Measurements from ENCODE around the gene GNL2.
"Not testable (repeated sequence)": the region's sequence is repeated elsewhere in the genome, so short reads cannot be mapped to it uniquely, and the experiment has no call there.

GNL2 gene

DNA sequence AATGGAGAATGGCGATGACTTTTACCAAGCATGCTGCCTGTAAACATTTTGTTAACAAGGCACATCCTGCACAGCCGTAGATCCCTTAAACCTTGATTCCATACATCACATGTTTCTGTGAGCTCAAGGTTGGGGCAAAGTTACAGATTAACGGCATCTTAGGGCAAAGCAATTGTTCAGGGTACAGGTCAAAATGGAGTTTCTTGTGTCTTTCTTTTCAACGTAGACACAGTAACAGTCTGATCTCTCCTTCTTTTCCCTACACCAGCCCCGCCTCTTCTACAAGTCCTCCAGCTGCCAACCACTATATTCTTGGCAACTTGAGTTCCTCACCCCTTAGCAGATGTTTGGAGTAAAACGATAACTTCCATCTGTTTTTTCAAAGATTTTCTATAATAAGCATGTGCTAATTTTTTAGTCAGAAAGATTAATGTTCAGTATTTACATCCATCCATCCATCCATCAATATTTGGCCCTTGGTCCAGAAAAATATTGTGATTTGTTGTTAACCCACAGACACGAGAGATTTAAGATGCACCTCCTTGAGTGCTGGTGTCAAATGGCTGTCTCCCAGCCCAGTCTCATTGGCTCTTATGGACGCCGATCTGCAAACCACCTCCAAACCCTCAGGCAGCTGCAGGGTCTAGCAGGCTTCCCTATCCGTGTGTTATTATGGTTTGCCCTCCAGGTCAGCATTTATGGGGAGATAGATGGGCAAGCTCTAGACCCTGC lies 35.2 kb downstream of the GNL2 start:
- in situ Hi-C loops (cut with MboI; ENCODE audit: low sequenced_read_pairs) = no loop called here

DNA sequence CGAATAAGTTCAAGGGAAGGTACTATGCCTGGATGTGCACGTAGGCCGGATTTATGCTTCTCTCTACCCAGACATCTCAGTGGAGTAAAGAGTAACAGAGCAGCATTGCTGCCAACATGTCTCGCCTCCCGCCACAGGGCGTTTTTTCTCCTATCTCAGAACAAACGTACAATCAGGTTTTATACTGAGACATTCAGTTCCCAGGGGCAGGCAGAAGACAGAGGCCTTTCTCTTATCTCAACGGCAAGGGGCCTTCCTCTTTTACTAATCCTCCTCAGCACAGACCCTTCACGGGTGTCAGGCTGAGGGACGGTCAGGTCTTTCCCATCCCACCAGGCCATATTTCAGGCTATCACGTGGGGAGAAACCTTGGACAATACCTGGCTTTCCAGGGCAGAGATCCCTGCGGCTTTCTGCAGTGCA lies 35.8 kb downstream of the GNL2 start:
- in situ Hi-C loops (cut with MboI; ENCODE audit: low sequenced_read_pairs) = not testable (repeated sequence)

DNA sequence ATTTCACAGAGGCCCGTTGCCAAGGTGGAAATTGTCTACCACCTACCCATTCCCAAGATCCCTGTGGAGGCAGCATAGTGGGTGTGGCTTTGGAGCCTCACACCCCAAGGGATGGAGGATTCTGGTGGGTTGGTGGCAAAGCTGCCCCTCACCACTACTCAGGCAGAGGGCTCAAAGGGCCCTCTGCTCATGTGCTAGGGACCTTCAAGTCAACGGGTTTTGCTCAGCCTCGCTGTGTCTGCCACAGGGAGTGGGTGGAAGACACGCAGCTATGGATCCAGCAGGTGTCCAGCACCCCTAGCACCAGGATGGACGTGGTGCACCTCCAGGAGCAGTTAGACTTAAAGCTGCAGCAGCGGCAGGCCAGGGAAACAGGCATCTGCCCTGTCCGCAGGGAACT lies 36.7 kb downstream of the GNL2 start:
- in situ Hi-C loops (cut with MboI; ENCODE audit: low sequenced_read_pairs) = no loop called here

DNA sequence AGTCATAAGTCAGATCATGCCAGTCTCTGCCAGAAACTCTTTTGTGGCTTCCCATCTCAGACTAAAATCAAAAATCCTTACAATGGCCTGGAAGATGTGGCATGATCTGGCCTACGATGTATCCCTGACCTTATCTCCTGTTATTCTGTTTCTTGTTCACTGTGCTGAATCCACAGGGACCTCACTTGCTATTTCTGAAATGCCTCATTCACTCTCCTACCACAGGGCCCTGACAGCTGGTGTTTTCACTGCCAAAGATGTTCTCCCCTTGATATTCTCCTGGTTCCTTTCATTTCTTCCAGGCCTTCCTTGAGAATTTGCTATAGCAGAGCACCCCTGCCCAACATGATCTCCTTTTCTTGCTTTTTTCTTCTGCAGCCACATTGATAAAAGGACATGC lies 37.3 kb downstream of the GNL2 start:
- in situ Hi-C loops (cut with MboI; ENCODE audit: low sequenced_read_pairs) = no loop called here

DNA sequence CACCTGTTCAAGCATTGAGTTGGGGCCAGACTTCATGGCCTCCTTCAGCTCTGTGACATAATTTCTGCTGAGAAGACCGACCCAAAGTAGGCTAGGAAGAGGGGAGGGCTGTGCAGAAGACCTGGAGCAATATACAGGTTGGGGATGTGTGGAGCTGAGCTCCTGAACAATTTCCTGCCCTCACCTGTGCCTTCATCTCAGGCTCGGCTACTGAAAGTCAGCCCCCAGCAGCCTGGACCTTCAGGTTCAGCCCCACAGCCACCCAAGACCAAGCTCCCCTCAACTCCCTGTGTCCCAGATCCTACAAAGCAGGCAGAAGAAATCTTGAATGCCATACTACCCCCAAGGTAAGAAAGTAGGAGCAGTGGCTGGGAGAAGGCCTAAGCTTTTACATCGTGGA lies 38.3 kb downstream of the GNL2 start:
- in situ Hi-C loops (cut with MboI; ENCODE audit: low sequenced_read_pairs) = no loop called here

DNA sequence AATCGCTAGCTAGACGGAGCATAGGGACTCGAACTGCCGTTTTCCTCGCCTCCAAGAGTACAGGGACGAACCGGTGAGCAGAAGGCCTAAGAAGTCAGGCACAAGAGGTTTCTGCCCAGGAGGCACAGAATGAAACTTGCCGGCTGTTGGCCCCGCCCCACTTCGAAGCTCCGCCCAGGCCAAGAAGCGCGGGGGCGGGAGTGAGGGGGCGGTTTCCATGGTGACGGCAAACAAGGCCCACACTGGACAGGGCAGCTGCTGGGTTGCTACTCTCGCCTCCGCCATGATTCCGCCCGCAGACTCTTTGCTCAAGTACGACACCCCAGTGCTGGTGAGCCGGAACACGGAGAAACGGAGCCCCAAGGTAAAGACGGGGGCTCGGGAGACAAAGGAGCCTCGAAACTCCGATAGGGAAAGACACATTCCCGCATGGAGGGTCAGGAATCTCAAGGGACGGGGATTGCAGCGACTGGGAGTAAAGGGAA lies 39.0 kb downstream of the GNL2 start, which contains the start of gene DNALI1:
Gene DNALI1, plus strand, starts transcription at position 229 of the 485 bp plus-strand sequence. Its CDS starts 55 bp downstream, at position 284.
- in situ Hi-C loops (cut with MboI; ENCODE audit: low sequenced_read_pairs) = no loop called here

DNA sequence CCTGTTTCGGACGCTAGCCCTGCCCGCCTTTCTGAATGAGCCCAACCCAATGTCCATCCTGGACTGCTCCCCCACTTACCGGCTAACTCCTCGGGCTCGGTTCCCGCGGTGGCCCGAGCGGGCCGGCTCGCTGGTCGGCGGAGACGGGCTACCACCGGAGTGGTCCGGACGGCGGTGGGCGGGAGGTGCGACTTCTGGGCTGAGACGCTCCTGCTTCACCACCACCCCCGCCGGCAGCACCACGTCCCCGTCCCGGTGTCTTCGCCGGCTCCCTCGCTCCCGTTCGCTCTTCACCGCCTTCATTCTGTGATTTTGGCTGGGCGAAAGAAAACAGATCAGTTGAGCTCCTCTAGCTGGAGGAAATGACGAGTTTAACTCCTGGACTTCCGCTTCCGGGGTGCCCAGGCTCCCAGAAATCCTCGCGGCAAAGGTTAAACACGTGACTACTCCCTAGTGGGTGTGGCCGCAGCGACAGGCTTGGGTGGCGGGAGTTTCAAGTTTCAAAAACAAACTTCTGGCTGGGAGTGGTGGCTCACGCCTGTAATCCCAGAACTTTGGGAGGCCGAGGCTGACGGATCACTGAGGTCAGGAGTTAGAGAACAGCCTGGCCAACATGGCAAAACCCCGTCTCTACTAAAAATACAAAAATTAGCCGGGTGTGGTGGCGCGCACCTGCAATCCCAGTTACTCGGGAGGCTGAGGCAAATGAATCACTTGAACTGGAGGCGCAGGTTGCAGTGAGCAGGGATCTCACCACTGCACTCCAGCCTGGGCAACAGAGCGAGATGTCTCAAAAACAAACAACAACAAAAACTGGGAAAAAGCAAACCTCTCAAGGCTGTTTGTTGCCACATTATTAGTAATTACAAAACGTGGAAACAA lies 41.6 kb downstream of the GNL2 start, which contains the start of gene SNIP1:
Gene SNIP1, minus strand, starts transcription at position 367 of the 882 bp plus-strand sequence. Its CDS starts 64 bp downstream, at position 303.
- in situ Hi-C loops (cut with MboI; ENCODE audit: low sequenced_read_pairs) = no loop called here

DNA sequence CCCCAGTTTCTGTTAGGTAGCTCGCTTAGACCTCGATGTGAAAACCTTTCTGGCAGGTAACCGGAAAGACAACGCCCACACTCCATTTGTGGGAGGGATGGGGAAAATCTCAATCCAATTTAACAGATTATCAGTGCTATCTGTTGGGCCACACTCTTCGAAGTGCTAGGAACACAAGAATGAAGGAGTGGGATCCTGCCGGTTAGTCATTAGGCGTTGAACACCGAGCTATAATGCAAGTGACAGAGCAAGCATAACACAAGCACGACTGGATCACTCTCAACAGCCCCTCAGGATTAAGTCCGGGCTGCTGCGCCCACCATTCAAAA lies 42.2 kb downstream of the GNL2 start:
- in situ Hi-C loops (cut with MboI; ENCODE audit: low sequenced_read_pairs) = no loop called here

DNA sequence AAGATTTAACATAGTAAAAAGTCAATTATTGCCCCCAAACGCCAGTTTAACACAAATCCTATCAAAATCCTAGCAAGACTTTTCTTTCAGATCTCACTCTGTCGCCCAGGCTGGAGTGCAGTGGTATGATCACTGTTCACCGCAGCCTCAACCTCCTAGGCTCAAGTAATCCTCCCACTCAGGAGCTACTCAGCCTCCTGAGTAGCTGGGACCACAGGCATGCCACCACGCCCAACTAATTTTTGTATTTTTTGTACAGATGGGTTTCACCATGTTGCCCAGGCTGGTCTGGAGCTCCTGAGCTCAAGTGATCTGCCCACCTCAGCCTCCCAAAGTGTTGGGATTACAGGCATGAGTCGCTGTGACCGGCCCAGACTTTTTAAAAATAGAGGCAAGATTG lies 46.4 kb downstream of the GNL2 start:
- in situ Hi-C loops (cut with MboI; ENCODE audit: low sequenced_read_pairs) = no loop called here

DNA sequence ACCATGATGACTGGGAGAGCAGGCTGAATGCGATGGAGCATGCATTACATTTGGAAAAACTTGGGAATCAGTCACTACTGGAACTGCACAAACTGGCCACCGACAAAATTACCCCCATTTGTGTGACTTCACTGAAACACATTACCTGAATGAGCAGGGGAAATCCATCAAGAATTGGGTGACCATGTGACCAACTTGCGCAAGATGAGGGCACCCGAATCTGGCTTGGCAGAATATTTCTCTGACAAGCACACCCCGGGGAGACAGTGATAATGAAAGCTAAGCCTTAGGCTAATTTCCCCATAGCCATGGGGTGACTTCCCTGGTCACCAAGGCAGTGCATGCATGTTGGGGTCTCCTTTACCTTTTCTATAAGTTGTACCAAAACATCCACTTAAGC lies 50.7 kb downstream of the GNL2 start:
- in situ Hi-C loops (cut with MboI; ENCODE audit: low sequenced_read_pairs) = no loop called here

DNA sequence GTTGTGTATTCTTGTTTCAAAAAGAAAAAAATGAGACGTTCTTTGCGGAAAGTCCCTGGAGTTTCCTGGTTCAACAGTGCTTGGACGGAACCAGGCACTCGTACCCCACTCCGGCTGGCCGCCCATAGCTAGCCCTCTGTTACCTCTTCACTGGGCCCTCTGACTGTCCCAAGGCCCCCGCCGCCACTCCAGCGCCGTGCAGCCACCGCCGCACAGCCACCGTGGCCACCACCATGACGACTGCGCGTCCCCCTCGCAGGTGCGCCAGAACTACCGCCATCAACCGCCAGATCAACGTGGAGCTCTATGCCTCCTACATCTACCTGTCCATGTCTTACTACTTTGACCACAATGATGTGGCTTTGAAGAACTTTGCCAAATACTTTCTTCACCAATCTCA lies 51.2 kb downstream of the GNL2 start:
- in situ Hi-C loops (cut with MboI; ENCODE audit: low sequenced_read_pairs) = no loop called here

DNA sequence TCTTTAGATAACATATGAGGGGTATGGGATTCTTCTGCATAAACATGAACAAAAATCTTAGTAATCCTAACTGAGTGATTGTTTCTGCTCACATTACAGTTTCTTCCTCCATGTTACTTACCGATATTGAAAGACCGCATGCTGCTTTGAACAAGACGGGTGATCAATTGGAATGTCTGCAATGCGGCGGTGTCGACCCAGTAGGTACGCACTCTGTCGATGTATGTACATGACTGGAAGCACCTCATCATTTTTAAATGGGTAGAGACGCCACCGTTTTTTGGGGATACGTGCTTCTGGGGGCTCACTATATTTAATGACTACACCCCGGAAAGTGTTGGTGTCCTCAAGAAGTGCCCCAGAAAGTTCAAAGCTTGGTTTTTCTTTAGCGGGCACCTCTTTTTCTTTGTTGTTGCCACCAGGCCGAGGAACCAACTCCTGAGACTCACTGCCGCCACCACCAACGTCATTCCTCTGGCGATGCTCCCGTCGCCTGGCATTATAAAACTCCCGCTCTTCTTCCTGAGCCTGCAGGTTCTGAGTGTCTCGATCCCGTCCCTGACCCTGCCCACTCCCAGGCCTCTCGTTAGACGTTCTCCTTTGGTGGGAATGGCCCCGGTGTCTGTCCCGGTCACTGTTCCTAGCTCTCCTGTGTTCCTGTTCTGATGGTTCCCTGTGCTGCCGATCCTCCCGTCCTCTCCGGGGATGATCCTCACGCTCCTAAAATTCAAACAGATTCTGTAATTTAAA lies 55.5 kb downstream of the GNL2 start:
- in situ Hi-C loops (cut with MboI; ENCODE audit: low sequenced_read_pairs) = no loop called here

DNA sequence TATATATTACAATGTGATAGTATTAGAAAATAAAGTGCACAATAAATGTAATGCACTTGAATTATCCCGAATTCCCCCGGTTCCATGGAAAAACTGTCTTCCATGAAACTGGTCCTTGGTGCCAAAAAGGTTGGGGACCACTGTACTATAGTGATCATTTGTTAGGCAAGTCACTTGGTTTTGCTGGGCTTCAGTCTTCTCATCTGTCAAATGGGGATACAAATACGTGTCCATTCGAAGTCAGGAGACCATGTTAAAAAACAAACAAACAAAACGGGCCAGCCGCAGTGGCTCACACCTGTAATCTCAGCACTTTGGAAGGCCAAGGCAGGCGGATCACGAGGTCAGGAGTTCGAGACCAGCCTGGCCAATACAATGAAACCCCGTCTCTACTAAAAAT lies 56.6 kb downstream of the GNL2 start:
- in situ Hi-C loops (cut with MboI; ENCODE audit: low sequenced_read_pairs) = not testable (repeated sequence)

DNA sequence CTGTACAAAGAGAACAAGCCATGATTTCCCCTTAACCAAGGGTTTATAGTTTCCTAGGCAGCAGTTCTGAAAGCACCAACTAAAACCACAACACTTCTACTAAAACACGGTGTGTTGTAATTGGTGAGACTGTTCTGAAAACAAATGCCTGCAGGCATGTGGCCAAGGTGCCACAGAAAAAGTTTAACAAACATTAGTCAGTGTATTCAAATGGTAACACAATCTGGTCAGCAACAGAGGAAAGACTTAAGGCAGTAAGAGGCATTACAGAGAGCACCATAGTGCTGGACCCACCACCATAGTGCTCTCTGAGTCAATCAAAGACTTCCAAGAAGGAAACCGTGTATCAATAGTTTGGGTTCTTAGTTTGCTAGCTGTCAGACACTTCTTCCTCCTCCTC lies 58.4 kb downstream of the GNL2 start:
- in situ Hi-C loops (cut with MboI; ENCODE audit: low sequenced_read_pairs) = no loop called here

DNA sequence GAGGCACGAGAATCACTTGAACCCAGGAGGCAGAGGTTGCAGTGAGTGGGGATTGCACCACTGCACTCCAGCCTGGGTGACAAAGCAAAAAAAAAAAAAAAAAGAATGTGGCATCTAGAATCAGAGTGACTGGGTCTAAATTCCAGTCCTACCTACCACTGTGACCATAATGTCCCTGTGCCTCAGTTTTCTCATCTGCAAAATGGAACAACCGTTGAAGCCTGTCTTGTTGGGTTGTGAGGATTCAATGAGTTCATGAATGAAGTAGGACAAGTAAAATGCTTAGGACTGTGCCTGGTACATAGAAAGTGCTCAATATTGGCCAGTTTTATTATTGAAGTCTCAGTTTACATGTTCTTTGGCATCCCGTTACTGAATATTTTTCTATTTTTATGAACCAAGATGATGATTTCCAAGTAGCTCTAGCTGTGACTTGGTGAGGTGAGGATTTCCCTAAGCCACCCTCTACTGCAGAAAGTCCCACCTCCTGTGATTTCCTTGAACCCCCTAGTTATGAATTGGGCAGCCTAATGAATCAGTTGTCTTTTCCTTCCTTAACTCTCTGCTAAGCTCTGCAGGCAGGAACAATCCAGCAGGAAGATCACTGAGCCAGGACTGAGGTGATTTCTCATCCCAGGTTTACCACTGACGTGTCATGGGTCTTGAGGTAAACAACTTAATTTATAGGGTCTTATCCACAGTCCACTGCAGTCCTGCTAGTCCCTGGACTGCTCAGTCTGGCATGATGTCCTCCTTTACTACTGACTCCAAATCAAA lies 62.2 kb downstream of the GNL2 start:
- in situ Hi-C loops (cut with MboI; ENCODE audit: low sequenced_read_pairs) = no loop called here

DNA sequence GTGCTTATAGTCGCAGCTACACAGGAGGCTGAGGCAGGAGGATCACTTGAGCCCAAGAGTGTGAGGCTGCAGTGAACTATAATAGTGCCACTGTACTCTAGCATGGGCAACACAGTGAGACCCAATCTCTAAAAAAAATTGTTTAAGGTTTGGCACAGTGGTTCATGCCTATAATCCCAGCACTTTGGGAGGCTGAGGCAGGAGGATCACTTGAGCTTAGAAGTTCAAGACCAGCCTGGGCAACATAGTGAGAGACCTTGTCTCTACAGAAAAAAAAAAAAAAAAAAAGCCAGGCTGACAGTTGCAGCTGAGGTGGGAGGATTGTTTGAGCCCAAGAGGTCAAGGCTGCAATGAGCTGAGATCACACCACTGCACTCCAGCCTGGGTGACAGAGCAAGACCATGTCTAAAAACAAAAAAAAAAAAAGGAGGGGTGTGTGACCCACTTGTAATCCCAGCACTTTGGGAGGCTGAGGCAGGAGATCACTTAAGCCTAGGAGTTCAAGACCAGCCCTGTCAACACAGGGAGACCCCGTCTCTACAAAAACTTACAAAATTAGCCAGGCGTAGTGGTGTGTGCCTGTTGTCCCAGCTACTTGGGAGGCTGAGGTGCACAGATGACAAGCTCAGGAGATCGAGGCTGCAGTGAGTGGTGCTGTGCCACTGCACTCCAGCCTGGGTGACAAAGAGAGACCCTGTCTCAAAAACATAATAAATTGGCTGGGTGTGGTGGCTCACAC lies 63.1 kb downstream of the GNL2 start:
- in situ Hi-C loops (cut with MboI; ENCODE audit: low sequenced_read_pairs) = not testable (repeated sequence)

DNA sequence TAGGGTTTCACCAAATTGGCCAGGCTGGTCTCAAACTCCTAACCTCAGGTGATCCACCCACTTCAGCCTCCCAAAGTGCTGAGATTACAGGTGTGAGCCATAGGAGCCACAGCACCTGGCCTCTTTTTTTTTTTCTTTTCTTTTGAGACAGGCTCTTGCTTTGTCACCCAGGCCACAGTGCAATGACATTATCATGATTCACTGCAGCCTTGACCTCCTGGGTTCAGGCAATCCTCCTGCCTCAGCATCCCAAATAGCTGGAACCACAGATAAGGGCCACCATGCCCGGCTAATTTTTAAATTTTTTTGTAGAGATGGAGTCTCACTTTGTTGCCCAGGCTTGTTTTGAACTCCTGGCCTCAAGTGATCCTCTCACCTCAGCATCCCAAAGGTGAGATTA lies 65.8 kb downstream of the GNL2 start:
- in situ Hi-C loops (cut with MboI; ENCODE audit: low sequenced_read_pairs) = not testable (repeated sequence)

DNA sequence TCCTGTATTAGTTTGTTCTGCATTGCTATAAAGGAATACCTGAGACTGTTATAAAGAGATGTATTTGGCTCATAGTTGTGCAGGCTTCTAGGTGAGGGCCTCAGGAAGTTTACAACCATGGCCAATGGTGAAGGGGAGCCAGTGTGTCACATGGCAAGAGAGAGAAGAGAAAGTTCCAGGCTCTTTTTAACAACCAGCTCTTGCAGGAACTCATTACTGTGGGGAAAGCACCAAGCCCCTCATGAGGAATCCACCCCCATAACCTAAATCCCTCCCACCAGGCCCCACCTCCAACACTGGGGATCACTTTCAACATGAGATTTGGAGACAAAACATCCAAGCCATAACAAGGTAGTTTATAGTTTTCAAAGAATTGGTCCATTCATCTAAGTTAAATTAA lies 76.1 kb downstream of the GNL2 start:
- in situ Hi-C loops (cut with MboI; ENCODE audit: low sequenced_read_pairs) = no loop called here

DNA sequence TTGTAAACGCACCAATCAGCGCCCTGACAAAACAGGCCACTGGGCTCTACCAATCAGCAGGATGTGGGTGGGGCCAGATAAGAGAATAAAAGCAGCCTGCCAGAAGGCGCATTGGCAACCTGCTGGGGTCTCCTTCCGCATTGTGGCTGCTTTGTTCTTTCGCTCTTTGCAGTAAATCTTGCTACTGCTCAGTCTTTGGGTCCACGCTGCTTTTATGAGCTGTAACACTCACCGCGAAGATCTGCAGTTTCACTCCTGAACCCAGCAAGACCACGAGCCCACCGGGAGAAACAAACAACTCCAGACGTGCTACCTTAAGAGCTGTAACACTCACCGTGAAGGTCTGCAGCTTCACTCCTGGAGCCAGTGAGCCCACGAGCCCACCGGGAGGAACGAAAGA lies 76.8 kb downstream of the GNL2 start:
- in situ Hi-C loops (cut with MboI; ENCODE audit: low sequenced_read_pairs) = not testable (repeated sequence)

DNA sequence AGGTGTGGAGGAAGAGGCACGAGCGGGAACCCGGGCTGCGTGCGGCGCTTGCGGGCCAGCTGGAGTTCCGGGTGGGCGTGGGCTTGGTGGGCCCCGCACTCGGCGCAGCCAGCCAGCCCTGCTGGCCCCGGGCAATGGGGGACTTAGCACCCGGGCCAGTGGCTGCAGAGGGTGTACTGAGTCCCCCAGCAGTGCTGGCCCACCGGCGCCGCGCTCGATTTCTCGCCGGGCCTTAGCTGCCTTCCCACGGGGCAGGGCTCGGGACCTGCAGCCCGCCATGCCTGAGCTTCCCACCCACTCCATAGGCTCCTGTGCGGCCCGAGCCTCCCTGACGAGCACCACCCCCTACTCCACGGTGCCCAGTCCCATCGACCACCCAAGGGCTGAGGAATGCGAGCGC lies 77.5 kb downstream of the GNL2 start:
- in situ Hi-C loops (cut with MboI; ENCODE audit: low sequenced_read_pairs) = not testable (repeated sequence)
